Neural cell (in vitro differentiated cells): ENCODE results near the gene ITPR3. TPM values are rescaled to one million over a fixed set of nuclear protein-coding genes. Genes with fewer than 3 reads are reported as not detected.
A peak's percentile ranks its signal among the peaks of the same experiment; 100 is the strongest.

Experiments
- H2AFZ ChIP-seq: fragments of 200-600, 300-800 bp; sonication (generic), shearing (Covaris generic); 2 replicates; pipeline ENCODE4 v1.6.0; 2014; ENCODE audit warnings: low read depth, mild to moderate bottlenecking, antibody characterized with exemption, low read length, moderate library complexity
- H3F3A ChIP-seq: fragments of 200-600 bp; shearing (Covaris generic); 2 replicates; pipeline ENCODE4 v1.6.1; 2016; ENCODE audit warnings: mild to moderate bottlenecking, moderate library complexity, mixed read lengths, antibody characterized with exemption, low read length; ENCODE audit not compliant: insufficient read depth, poor library complexity, severe bottlenecking
- H3K27ac ChIP-seq: fragments of 200-600, 300-800 bp; sonication (generic), shearing (Covaris generic); 2 replicates; pipeline ENCODE4 v1.5.1; 2014; ENCODE audit warnings: mild to moderate bottlenecking, low read length, moderate library complexity
- H3K27me3 ChIP-seq: fragments of 300-800, 200-600 bp; sonication (generic), shearing (Covaris generic); 2 replicates; pipeline ENCODE4 v1.6.0; 2014; ENCODE audit warnings: mild to moderate bottlenecking, low read depth, low read length, moderate library complexity; ENCODE audit not compliant: insufficient read depth
- H3K36me3 ChIP-seq: fragments of 300-800, 200-600 bp; sonication (generic), shearing (Covaris generic); 2 replicates; pipeline ENCODE4 v1.5.1; 2014; ENCODE audit warnings: mild to moderate bottlenecking, antibody characterized with exemption, low read length, moderate library complexity; ENCODE audit not compliant: insufficient read depth
- H3K4me2 ChIP-seq: fragments of 300-800, 200-600 bp; sonication (generic), shearing (Covaris generic); 2 replicates; pipeline ENCODE4 v1.6.0; 2014; ENCODE audit warnings: mild to moderate bottlenecking, low read length
- H3K4me3 ChIP-seq: fragments of 300-800, 200-600 bp; sonication (generic), shearing (Covaris generic); 2 replicates; pipeline ENCODE4 v1.5.1; 2014; ENCODE audit warnings: mild to moderate bottlenecking, low read length, moderate library complexity
- H3K79me2 ChIP-seq: fragments of 200-600 bp; shearing (Covaris generic); replicated peaks from 2 replicates; pipeline ENCODE4 v1.6.0; 2014; ENCODE audit warnings: mild to moderate bottlenecking, low read length, moderate library complexity; ENCODE audit not compliant: insufficient read depth
- H3K9ac ChIP-seq: fragments of 300-800, 200-600 bp; sonication (generic), shearing (Covaris generic); 2 replicates; pipeline ENCODE4 v1.6.1; 2016; ENCODE audit warnings: mild to moderate bottlenecking, low read length, mixed read lengths
- H3K9me2 ChIP-seq: fragments of 200-600 bp; shearing (Covaris generic); 2 replicates; pipeline ENCODE4 v1.6.1; 2016; ENCODE audit warnings: mild to moderate bottlenecking, low read length, mixed read lengths; ENCODE audit not compliant: insufficient read depth
- H3K9me3 ChIP-seq: fragments of 200-600, 300-800 bp; sonication (generic), shearing (Covaris generic); 2 replicates; pipeline ENCODE4 v1.6.1; 2016; ENCODE audit warnings: mild to moderate bottlenecking, mixed run types, low read length, moderate library complexity, mixed read lengths
- H4K20me1 ChIP-seq: fragments of 200-600 bp; shearing (Covaris generic); 2 replicates; pipeline ENCODE4 v1.6.1; 2016; ENCODE audit warnings: mild to moderate bottlenecking, mixed run types; ENCODE audit not compliant: insufficient read depth
- EP300 ChIP-seq: fragments of 450-650 bp; conservative IDR thresholded peaks from 2 replicates; pipeline ENCODE4 v1.6.1; 2014; ENCODE audit warnings: antibody characterized with exemption, mild to moderate bottlenecking, moderate library complexity; ENCODE audit not compliant: poor library complexity, severe bottlenecking
- EZH2 ChIP-seq: fragments of 200-600, 300-800 bp; shearing (Covaris generic), sonication (generic); IDR thresholded peaks from 2 replicates; pipeline ENCODE4 v1.6.1; 2014; ENCODE audit warnings: antibody characterized with exemption, low read length, borderline replicate concordance, mild to moderate bottlenecking; ENCODE audit not compliant: insufficient read depth, poor library complexity, severe bottlenecking
- MXI1 ChIP-seq: fragments of 450-650 bp; conservative IDR thresholded peaks from 2 replicates; pipeline ENCODE4 v1.6.1; 2014; ENCODE audit warnings: antibody characterized with exemption, mild to moderate bottlenecking; ENCODE audit not compliant: poor library complexity, severe bottlenecking
- POLR2AphosphoS5 ChIP-seq: IDR thresholded peaks from 2 replicates; pipeline ENCODE4 v1.6.1; 2012
- RAD21 ChIP-seq: fragments of 450-650 bp; conservative IDR thresholded peaks from 2 replicates; pipeline ENCODE4 v1.6.1; 2014; ENCODE audit warnings: antibody characterized with exemption, mild to moderate bottlenecking, moderate library complexity
- SMC3 ChIP-seq: fragments of 450-650 bp; conservative IDR thresholded peaks from 2 replicates; pipeline ENCODE4 v1.6.1; 2014; ENCODE audit warnings: antibody characterized with exemption, mild to moderate bottlenecking, moderate library complexity; ENCODE audit not compliant: poor library complexity
- TAF1 ChIP-seq: IDR thresholded peaks from 2 replicates; pipeline ENCODE4 v1.6.1; 2012; ENCODE audit warnings: low read depth
- polyA plus RNA-seq: library from polyadenylated mRNA; depleted of rRNA; stranded (reverse); fragments of >200 nt; gene quantifications from 2 replicates; pipeline ENCODE4 v1.2.3, GENCODE V29; 2014
- TF ChIP-seq, protein P1 (sequence below): IDR thresholded peaks from 2 replicates; pipeline ENCODE4 v1.6.1; 2012; ENCODE audit warnings: borderline replicate concordance
- TF ChIP-seq, protein P2 (sequence below): fragments of 450-650 bp; IDR thresholded peaks from 2 replicates; pipeline ENCODE4 v1.5.1; 2014; ENCODE audit warnings: antibody characterized with exemption, mild to moderate bottlenecking, moderate library complexity; ENCODE audit not compliant: poor library complexity, severe bottlenecking

ITPR3 gene
- polyA plus RNA-seq, 1 donor from 2014 or later: 0.11 TPM

DNA sequence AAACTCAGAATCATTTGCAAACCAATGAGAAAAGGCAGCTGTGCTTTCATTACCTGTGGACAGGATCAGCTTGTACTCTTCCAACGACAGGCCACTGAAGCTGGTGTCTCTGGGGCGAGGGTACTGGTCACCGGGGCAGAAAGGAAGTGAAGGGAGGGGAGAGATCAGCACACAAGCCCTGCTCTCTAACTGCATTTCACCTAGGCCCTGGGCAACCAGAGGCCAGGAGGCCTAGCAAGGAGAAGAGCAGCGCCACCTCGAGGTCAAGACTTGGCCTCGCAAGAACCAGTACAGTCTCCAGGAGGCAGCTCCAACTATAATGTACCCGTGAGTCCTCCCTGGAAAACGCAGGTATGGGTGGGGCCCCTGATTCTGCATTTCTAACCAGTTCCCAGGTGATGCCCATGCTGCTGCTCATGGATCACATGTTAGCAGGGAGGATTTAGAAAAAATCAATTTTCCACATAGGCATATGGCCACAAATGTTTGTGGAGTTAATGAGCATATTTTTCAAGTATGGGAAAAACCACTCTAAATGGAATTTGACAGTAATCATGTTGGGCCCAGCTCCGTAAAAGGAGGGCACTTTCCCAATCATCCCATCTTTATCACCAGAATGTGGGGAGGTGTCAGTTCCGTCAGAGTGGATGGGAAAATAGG, 79.4 kb downstream of the ITPR3 start:
- TF ChIP-seq RAD21 (peak; percentile 76), EP300 (no peak), MXI1 (peak; percentile 10), POLR2AphosphoS5 (no peak), TAF1 (no peak), SMC3 (peak; percentile 82), EZH2 (no peak)
- TF ChIP-seq, protein P1, sequence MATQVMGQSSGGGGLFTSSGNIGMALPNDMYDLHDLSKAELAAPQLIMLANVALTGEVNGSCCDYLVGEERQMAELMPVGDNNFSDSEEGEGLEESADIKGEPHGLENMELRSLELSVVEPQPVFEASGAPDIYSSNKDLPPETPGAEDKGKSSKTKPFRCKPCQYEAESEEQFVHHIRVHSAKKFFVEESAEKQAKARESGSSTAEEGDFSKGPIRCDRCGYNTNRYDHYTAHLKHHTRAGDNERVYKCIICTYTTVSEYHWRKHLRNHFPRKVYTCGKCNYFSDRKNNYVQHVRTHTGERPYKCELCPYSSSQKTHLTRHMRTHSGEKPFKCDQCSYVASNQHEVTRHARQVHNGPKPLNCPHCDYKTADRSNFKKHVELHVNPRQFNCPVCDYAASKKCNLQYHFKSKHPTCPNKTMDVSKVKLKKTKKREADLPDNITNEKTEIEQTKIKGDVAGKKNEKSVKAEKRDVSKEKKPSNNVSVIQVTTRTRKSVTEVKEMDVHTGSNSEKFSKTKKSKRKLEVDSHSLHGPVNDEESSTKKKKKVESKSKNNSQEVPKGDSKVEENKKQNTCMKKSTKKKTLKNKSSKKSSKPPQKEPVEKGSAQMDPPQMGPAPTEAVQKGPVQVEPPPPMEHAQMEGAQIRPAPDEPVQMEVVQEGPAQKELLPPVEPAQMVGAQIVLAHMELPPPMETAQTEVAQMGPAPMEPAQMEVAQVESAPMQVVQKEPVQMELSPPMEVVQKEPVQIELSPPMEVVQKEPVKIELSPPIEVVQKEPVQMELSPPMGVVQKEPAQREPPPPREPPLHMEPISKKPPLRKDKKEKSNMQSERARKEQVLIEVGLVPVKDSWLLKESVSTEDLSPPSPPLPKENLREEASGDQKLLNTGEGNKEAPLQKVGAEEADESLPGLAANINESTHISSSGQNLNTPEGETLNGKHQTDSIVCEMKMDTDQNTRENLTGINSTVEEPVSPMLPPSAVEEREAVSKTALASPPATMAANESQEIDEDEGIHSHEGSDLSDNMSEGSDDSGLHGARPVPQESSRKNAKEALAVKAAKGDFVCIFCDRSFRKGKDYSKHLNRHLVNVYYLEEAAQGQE: peak; percentile 59
- TF ChIP-seq, protein P2, sequence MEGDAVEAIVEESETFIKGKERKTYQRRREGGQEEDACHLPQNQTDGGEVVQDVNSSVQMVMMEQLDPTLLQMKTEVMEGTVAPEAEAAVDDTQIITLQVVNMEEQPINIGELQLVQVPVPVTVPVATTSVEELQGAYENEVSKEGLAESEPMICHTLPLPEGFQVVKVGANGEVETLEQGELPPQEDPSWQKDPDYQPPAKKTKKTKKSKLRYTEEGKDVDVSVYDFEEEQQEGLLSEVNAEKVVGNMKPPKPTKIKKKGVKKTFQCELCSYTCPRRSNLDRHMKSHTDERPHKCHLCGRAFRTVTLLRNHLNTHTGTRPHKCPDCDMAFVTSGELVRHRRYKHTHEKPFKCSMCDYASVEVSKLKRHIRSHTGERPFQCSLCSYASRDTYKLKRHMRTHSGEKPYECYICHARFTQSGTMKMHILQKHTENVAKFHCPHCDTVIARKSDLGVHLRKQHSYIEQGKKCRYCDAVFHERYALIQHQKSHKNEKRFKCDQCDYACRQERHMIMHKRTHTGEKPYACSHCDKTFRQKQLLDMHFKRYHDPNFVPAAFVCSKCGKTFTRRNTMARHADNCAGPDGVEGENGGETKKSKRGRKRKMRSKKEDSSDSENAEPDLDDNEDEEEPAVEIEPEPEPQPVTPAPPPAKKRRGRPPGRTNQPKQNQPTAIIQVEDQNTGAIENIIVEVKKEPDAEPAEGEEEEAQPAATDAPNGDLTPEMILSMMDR: peak; percentile 79
- no peak overlapping the region for H3K4me2 ChIP-seq
- peak overlapping the region; percentile 1 for H3K4me3 ChIP-seq
- H3K36me3 ChIP-seq: no peaks in the 10 kb centered on the region
- H3K27ac ChIP-seq: peak overlapping the region; percentile 38
- H3K9ac ChIP-seq: no peak overlapping the region
- no peaks in the 10 kb centered on the region for H3K9me2 ChIP-seq
- H2AFZ ChIP-seq: no peak overlapping the region
- H4K20me1 ChIP-seq: no peaks in the 10 kb centered on the region
- no peaks in the 10 kb centered on the region for H3F3A ChIP-seq
- H3K27me3 ChIP-seq: no peaks in the 10 kb centered on the region
- H3K9me3 ChIP-seq: no peaks in the 10 kb centered on the region
- no peaks in the 10 kb centered on the region for H3K79me2 ChIP-seq

DNA sequence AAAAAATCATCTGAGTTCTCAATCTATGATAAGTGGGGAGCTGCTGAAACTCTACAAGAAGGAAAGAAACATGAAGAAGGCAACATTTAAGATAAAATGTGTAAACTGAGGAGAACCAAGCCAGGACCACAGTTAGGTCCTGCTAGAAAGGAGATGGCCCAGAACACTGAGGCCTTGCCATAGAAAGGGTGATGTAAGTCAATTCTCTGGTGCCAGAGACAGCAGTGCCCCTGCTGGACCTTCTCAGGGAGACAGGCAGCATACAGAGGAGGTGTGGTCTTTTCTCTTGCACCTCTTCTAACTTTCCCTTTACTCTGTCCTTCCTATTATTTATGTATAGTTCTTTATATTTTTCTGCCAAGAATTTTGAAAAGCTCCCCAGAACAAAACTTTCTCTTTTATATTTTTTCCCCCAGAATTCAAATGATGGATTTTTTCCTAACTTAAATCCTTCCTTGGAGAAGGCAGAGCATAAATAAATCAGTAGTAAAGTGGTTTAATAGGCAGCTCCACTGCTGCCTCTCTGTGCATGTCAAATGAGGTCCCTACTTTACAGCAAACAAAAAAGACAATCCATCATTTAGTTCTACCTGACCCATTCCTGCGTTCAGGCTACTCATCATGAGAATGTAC, 81.3 kb downstream of the ITPR3 start:
- peak; percentile 27 for TF ChIP-seq RAD21
- no peak for TF ChIP-seq EP300
- TF ChIP-seq, protein P2: peak; percentile 46

More for the DNA sequence above, 81.3 kb downstream of the ITPR3 start:
- Histone ChIP-seq H3K4me2 (no peak overlapping the region), H2AFZ (no peak overlapping the region), H3K4me3 (no peak overlapping the region), H3K9me2 (no peaks in the 10 kb centered on the region), H3K27me3 (no peaks in the 10 kb centered on the region), H3K9me3 (no peaks in the 10 kb centered on the region), H3K36me3 (no peaks in the 10 kb centered on the region), H3K27ac (no peak overlapping the region), H3K9ac (no peak overlapping the region), H3K79me2 (no peaks in the 10 kb centered on the region), H3F3A (no peaks in the 10 kb centered on the region), H4K20me1 (no peaks in the 10 kb centered on the region)
